ENCODE measurements around the gene TUSC2.

DNA sequence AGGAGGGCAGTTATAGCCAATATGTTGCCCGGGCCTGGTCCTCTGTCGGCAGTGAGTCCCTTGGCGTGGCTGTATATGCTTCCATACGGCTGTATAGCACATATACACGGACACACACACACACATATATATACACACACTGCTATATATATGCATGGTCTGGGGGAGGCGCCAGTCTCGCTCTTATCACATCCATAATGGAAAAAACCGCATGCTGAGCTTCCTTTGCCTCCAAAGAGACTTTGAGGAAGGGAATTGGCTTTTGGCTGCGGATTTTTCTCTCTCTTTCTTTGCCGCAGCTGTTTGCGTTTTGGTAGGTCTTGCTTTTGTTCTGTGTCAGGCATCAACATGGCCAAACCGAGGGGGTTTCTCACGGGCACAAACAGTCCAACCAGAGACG is 42.6 kb upstream of the TUSC2 start:
- TF ChIP-seq, protein P1, sequence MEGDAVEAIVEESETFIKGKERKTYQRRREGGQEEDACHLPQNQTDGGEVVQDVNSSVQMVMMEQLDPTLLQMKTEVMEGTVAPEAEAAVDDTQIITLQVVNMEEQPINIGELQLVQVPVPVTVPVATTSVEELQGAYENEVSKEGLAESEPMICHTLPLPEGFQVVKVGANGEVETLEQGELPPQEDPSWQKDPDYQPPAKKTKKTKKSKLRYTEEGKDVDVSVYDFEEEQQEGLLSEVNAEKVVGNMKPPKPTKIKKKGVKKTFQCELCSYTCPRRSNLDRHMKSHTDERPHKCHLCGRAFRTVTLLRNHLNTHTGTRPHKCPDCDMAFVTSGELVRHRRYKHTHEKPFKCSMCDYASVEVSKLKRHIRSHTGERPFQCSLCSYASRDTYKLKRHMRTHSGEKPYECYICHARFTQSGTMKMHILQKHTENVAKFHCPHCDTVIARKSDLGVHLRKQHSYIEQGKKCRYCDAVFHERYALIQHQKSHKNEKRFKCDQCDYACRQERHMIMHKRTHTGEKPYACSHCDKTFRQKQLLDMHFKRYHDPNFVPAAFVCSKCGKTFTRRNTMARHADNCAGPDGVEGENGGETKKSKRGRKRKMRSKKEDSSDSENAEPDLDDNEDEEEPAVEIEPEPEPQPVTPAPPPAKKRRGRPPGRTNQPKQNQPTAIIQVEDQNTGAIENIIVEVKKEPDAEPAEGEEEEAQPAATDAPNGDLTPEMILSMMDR (IDR thresholded peaks at IDR 0.05 in 2 of 3, conservative IDR thresholded peaks at IDR 0.05 in 1 of 3; ENCODE audit: borderline replicate concordance in 1 of 3, insufficient read depth in 1 of 3, low read depth in 2 of 3, low read length in 2 of 3) = peak in 2 of 3 experiments; percentile 31 to 55; a peak in 5 of 6 replicates
- no peak for TF ChIP-seq ZNF274 (IDR thresholded peaks at IDR 0.05; ENCODE audit: low read depth, low read length)
- TF ChIP-seq EZH2 (IDR thresholded peaks at IDR 0.05) = no peak
- TF ChIP-seq FOSL1 (IDR thresholded peaks at IDR 0.05; ENCODE audit: low read depth) = no peak
